Tongue (tissue), 2 donors: ENCODE measurements around the gene NDUFAF3. TPM values are rescaled to one million over a fixed set of nuclear protein-coding genes. Genes with fewer than 3 reads are reported as not detected.

ENCODE experiments used
- DNase-seq: peaks from one replicate; pipeline ENCODE4 v3.0.0-alpha.2; 2015
- total RNA-seq: library from RNA; depleted of rRNA; stranded (reverse); fragments of >200 nt; gene quantifications from one replicate; pipeline ENCODE4 v1.2.3, GENCODE V29; 2014

The NDUFAF3 gene
- total RNA-seq, 1 donor from 2014 or later: 54.2 TPM

GRCh38 chr3:49017971-49018706, 3.8 kb upstream of the NDUFAF3 start, which contains the start of gene DALRD3:
Gene DALRD3, minus strand, starts transcription at chr3:49018580. Its CDS starts 16 bp downstream, at chr3:49018564.
- DNase-seq: peak; percentile 82

- no peak for DNase-seq
These were observed 3.3 kb upstream of the NDUFAF3 start for GRCh38 chr3:49018707-49019006.

GRCh38 chr3:49019941-49020329, 2.0 kb upstream of the NDUFAF3 start:
- no peak for DNase-seq

GRCh38 chr3:49020330-49021212, 1.4 kb upstream of the NDUFAF3 start:
- peak; percentile 35 for DNase-seq

GRCh38 chr3:49021213-49021812, 608 bp upstream of the NDUFAF3 start:
- DNase-seq: peak; percentile 99

- no peak for DNase-seq
These were observed 809 bp downstream of the NDUFAF3 start for GRCh38 chr3:49022688-49023171.

GRCh38 chr3:49023775-49024174, 1.9 kb downstream of the NDUFAF3 start:
- DNase-seq: no peak

- DNase-seq: no peak
These were observed 2.5 kb downstream of the NDUFAF3 start for GRCh38 chr3:49024449-49024848.

GRCh38 chr3:49025005-49025792, 3.3 kb downstream of the NDUFAF3 start:
- no peak for DNase-seq

GRCh38 chr3:49025793-49026520, 4.0 kb downstream of the NDUFAF3 start:
- no peak for DNase-seq

GRCh38 chr3:49026536-49026935, 4.6 kb downstream of the NDUFAF3 start:
- no peak for DNase-seq

- no peak for DNase-seq
These were observed 5.7 kb downstream of the NDUFAF3 start for GRCh38 chr3:49027634-49028033.

GRCh38 chr3:49028298-49028672, 6.4 kb downstream of the NDUFAF3 start:
- no peak for DNase-seq

GRCh38 chr3:49028673-49029562, 7.0 kb downstream of the NDUFAF3 start, which contains the start of gene IMPDH2:
Gene IMPDH2, minus strand, starts transcription at chr3:49029398. Its CDS starts 48 bp downstream, at chr3:49029350.
- peak; percentile 98 for DNase-seq

- no peak for DNase-seq
These were observed 7.6 kb downstream of the NDUFAF3 start for GRCh38 chr3:49029563-49029884.

GRCh38 chr3:49030321-49030720, 8.4 kb downstream of the NDUFAF3 start:
- DNase-seq: no peak

- DNase-seq: no peak
These were observed 10.9 kb downstream of the NDUFAF3 start for GRCh38 chr3:49032646-49033304.

- DNase-seq: no peak
These were observed 12.7 kb downstream of the NDUFAF3 start for GRCh38 chr3:49034650-49035049.

- no peak for DNase-seq
These were observed 13.4 kb downstream of the NDUFAF3 start for GRCh38 chr3:49035281-49035680.

GRCh38 chr3:49053543-49053942, 31.6 kb downstream of the NDUFAF3 start:
- no peak for DNase-seq
